Measurements from ENCODE around the gene IFI6.
"Not testable (repeated sequence)": the region's sequence is repeated elsewhere in the genome, so short reads cannot be mapped to it uniquely, and the experiment has no call there.

Gene IFI6

DNA sequence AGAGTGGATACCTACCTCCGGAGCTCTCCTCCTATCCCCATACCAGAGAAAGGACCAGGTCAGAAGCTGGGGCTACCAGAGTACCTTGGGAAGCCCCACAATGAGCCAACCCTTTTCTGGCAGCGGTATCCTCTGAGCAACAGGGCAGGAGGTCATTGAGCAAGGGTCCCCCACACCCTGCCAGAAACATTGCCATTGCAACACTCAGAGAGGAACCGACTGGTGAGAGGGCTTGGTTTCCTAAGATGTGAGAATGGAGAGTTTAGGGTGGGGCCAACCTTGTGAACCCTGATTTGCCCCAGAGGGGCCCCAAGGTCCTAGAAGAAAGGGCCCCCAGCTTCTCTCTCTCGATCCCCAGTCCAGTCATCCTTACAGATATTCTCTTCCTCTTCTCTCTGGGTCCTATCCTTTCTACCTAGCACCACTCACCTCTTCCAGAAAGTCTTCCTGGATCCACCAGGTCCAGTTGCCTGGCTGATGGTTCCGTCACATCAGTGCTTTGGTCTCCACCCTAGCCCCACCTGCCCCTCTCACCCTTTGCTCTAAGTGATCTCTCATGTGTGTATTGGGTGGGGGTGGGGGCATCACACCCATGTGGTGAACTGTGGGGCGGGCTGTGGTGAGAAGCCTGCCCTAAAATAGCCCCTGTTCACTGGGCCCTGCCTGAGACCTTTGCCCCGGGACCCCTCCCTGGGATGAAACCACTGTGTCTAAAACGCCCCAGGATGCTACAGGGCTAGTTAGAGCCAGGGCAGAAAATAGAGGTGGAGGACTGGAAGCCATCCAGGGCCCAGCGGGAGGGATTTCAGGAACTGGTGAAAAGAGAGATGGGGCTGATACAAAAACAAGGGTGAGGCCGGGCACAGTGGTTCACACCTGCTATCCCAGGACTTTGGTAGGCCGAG is 45.7 kb downstream of the IFI6 start:
- DNase-seq, result no peak

DNA sequence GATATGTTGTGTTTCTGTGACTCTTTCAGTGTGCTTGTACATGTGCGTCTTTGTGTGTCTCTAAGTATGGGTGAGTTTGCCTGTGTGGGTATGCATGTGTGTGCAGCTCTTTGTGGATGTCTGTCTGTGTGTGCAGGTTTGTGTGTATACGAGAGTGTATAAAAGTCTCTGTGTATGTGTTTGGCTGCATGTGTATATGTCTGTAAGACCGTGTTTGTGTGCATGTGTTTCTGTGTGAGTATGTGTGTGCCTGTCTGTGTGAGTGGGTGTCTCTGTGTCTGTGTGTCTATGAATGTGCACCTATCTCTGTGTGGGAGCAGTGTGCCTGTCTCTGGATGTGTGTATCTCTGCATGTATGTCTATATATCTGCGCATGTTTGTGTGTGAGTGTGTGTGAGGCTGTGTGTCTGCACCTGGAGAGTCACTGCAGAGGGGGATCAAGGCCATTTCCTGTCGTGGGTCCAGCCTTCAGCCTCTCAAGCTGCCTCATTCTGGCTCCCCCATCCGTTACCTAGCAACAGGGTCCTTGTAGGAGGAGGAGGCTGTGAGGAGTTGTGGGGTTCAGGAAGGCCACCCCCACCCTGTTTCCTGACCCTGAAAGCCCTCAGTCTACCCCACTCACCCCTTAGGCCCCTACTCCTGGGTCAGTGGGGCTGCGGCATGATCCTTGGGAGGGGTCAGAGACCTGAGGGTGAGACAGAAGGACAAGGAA is 47.4 kb downstream of the IFI6 start:
- DNase-seq, result no peak

DNA sequence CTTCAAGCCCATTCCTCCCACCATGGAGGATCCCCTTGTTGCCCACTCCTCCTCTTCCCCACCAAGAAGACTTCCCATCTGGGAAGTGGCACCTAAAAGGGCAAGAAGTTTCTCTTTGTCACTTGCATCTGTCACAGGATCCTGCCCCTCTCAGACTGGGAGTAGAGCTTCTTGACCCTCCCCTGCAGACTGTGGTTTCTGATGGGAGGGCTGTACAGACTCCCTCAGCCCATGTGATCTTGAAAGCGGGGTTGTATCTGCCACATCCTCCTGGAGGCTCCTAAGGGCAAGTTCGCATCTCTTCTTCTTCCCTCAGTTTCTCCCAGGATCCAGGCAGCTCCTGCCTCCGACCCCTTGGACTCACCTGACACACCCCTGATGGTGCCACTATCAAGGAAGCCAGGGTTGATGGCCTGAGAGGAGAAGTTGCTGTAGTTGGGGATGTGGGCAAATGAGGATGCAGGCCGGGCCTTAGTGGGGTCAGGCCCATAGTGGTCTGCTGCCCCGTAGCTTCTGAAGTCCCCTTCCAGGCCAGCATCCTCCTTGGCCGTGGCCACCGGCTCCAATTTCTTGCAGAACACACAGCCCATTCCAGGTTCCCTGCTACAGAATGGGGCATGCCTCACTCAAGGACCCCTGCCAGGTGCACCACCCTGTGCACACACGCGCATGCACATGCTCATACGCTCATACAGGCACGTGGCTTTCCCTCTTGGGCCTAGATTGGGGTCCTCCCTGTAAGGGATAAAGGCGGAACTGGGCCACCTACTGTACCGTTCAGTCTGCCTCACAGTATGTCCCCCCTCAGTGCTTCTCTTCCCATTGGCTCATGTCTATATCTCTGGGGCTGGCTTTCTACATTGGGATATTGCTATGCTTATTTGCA is 48.4 kb downstream of the IFI6 start:
- DNase-seq, result no peak

DNA sequence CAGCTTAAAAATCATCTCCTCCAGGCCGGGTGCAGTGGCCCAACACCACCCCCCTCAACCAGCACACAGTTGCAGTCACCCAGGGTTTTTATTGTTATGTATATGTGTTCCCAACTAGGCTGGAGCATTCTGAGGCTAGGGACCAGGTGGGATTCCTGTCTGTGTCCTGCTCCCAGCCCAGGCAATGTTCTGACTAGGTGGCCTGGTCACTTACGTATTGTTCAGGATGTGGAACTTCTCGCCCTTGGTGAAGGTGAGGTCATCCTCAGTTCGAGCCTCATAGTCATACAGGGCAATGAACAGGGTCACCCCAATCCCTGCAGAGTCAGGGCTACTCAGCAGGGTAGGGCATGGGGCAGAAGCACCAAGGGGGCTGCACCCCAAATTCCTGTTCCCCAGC is 49.2 kb downstream of the IFI6 start:
- DNase-seq, result no peak

DNA sequence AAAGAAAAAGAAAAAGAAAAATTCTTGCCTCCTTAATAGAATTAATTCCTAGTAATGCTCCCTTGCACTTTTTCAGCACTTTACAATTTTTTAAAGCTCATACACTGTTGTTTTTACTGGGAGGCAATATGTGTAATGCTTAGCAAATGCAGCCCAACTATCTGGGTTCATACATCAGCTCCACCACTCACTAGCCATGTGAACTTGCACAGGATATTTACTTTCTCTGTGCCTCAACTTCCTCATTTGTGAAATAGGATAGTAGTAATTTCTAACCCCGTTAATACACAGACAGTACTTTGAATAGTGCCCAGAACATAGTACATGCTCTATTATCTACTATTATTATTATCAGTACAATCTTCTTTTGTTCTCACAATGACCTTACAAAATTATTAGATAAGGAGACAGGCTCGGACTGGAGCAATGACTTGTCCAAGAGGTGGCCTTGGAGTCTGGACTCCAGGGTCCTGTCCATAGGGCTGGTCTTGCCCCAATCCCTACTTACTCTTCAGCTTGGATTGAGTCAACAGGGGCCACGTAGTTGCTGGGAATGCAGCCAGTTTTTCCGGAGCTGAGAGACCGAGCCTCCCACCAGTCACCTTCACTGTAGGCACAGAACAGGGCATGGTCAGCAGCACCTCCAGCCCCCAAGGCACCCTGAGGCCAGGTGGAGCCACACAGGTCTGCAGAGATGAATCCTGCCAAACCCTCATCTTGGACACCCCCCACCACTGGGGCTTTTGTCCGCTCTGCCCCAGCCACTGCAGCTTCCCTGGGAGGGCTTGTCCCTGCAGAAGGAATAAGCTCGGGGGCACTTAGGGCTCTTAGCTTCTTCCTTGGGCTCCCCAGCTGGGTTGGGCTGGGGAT is 50.7 kb downstream of the IFI6 start:
- DNase-seq, result no peak

DNA sequence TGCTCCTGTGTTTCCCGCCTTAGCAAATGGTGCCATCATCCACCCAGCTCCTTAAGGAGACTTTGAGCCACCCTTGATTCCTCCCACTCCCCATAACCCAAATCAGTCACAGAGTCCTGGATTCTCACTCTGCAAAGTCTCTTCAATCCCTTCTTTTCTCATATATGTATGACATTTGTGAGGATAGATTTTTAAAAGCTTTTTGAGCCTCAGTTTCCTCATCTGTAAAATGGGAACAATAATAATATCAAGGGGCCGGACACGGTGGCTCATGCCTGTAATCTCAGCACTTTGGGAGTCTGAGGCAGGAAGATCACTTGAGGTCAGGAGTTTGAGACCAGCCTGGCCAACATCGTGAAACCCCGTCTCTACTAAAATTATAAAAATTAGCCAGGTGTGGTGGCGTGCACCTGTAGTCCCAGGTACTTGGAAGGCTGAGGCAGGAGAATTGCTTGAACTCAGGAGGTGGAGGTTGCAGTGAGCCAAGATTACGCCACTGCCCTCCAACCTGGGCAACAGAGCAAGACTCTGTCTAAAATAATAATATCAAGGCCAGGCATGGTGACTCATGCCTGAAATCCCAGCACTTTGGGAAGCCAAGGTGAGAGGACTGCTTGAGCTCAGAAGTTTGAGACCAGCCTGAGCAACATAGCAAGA is 52.1 kb downstream of the IFI6 start:
- not testable (repeated sequence) for DNase-seq

DNA sequence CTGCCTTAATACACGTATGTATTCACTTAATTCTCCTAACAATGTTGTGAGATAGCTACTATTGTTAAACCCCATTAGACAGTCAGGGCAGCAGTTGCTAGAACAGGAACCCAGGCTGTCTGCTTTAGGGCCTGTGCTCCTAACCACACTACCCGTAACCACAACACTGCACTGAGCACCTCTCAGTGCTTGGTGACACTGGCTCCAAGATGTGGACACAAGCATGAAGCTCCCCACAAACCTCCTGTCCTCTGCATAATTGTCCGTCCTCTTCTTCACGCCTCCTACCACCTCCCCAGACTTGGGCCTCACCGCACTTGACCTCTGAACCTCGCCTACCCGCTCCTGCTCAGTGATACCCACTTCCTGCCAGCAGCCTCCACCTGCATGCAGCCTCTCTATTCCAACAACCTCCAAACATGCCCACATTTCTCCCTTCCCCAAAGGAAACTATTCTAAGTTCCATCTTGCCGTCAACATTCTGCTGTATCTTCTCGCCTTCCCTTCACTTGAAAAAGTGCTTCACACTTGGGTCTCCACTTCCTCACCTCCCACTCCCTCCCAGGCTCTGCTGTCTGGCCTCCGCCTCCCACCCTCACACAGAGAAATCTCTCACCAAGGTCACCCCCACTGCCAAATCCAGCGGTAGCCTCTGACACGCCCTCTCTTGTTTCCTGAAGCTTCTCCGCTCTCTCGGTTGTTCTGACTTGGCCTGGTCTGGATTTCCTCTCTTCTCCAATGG is 53.5 kb downstream of the IFI6 start:
- DNase-seq, result peak; percentile 70

DNA sequence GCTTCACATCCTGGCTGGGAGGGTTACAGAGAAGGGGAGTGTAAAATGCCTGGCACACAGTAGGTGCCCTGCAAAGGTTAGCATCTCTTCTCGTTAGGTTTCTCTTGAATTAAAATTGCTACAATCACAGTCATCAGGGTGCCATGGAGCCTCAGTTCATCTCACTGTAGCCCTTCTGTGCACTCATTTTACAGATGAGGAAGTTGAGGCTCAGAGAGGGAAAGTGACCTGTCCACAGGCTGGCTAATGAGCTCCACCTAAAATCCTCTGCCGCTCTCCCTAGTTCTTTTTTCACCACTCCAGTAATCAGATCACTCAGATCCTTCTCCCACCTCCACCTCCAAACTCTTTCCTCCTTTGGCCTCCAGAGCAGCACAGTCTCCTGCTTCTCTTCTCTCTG is 54.6 kb downstream of the IFI6 start:
- DNase-seq, result no peak

DNA sequence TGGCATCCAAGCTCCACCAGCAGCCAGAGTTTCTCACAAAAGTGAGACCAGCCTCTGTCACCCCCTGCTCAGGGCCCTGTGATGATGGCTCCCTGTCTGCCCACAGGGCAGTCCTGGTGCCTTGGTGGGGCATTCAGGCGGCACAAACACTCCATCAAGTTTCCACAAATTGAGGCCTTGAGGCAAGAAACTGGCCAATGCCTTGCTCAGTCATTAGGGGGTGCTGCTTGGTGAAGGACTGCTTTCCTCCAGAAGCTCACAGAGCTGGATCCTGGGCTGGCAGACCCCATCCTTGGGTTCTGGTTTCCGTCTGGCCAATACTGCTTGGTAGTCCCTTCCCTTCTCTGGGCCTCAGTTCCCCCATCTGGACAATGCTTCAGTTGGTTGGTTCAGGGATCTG is 55.6 kb downstream of the IFI6 start:
- DNase-seq, result no peak
